Neural crest cell (in vitro differentiated cells): Measurements from ENCODE around the gene MUC5AC. TPM values are rescaled to one million over a fixed set of nuclear protein-coding genes. Genes with fewer than 3 reads are reported as not detected.

Experiments used
- DNase-seq: peaks from one replicate; pipeline ENCODE4 v3.0.0; 2021; ENCODE audit warnings: low read depth, mixed read lengths, low spot score
- H3K27ac Mint-ChIP-seq: one replicate; pipeline ENCODE4 v1.8.0; 2021; ENCODE audit warnings: mild to moderate bottlenecking, mixed read lengths; ENCODE audit not compliant: unreplicated experiment
- H3K27me3 Mint-ChIP-seq: 2 replicates; pipeline ENCODE4 v1.8.0; 2021; ENCODE audit warnings: low read depth, mild to moderate bottlenecking, mixed read lengths
- H3K36me3 Mint-ChIP-seq: 2 replicates; pipeline ENCODE4 v1.8.0; 2021; ENCODE audit warnings: low read depth, mild to moderate bottlenecking, mixed read lengths
- H3K4me1 Mint-ChIP-seq: 2 replicates; pipeline ENCODE4 v1.8.0; 2021; ENCODE audit warnings: mixed read lengths
- H3K4me3 Mint-ChIP-seq: one replicate; pipeline ENCODE4 v1.8.0; 2021; ENCODE audit warnings: mild to moderate bottlenecking, mixed read lengths
- H3K9me3 Mint-ChIP-seq: 2 replicates; pipeline ENCODE4 v1.8.0; 2021; ENCODE audit warnings: mixed read lengths
- CTCF ChIP-seq: fragments of 200-600 bp; sonication (generic); conservative IDR thresholded peaks from 2 replicates; pipeline ENCODE4 v1.5.0; 2021; ENCODE audit warnings: antibody characterized with exemption, mild to moderate bottlenecking
- total RNA-seq: library from RNA; stranded (reverse); gene quantifications from 2 replicates; pipeline ENCODE4 v1.2.1, GENCODE V29; 2021

MUC5AC gene
- total RNA-seq, 1 donor from 2014 or later, result not detected

DNA sequence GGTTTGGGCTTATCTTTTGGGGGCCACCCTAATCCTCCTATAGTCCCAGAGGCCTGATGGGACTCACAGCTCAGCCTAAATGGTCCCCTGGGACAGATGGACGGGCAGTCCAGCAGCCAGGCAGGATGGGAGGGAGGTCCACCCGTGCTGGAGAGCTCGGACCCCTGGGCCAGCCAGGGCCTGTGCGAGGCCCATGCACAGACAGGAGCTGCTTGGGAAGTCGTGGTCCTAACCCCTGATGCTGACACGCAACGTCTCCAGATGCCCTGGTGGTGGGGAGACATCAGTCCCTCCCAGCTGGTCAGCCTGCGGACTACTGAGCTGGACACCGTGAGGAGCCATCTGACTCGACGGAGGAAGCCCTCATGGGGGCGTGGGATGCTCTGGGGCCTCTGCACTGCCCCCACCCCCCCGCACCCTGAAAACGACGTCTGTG, 31.2 kb upstream of the MUC5AC start:
- no peak overlapping the region for H3K27ac Mint-ChIP-seq
- no peak for TF ChIP-seq CTCF
- no peaks in the 10 kb centered on the region for H3K4me1 Mint-ChIP-seq
- no peak overlapping the region for H3K4me3 Mint-ChIP-seq
- no peak for DNase-seq
- peaks cover 9% of the 10 kb centered on the region for H3K9me3 Mint-ChIP-seq
- no peaks in the 10 kb centered on the region for H3K36me3 Mint-ChIP-seq
- H3K27me3 Mint-ChIP-seq, result peaks cover 12% of the 10 kb centered on the region

GRCh38 chr11:1126935-1127663, 30.7 kb upstream of the MUC5AC start:
- no peaks in the 10 kb centered on the region for H3K36me3 Mint-ChIP-seq
- TF ChIP-seq CTCF, result no peak
- peaks cover 12% of the 10 kb centered on the region for H3K27me3 Mint-ChIP-seq
- no peak for DNase-seq
- no peak overlapping the region for H3K27ac Mint-ChIP-seq
- H3K4me1 Mint-ChIP-seq, result no peaks in the 10 kb centered on the region
- H3K4me3 Mint-ChIP-seq, result no peak overlapping the region
- peaks cover 9% of the 10 kb centered on the region for H3K9me3 Mint-ChIP-seq

DNA sequence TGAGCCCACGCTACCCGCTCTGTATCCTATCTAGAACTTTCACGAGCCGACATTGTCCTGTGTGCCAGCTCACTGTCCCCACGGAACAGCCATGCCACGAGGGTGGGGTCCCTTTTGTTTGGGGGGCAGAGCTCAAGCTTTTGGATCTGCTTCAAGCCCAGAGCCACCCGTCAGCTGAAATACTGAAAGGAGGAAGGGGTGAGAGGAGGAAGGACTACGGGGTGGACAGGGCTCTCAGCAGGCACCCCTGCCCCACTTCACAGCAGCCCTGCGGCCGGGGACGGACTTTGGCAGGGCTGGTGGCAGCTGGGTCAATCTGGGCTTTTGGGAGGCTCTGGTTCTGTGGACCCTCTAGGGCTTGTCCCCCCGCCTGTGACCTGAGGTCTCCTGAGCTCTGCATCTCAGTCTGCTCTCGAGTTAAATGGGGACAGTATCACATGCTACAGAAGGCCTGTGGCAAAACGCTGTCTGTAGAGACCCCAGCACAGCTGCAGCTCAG, 30.0 kb upstream of the MUC5AC start:
- Mint-ChIP-seq H3K9me3 (peaks cover 9% of the 10 kb centered on the region), H3K27me3 (peaks cover 12% of the 10 kb centered on the region), H3K36me3 (no peaks in the 10 kb centered on the region), H3K4me1 (no peaks in the 10 kb centered on the region), H3K27ac (peak overlapping the region; percentile 91), H3K4me3 (no peak overlapping the region)
- no peak for TF ChIP-seq CTCF
- DNase-seq, result no peak

DNA sequence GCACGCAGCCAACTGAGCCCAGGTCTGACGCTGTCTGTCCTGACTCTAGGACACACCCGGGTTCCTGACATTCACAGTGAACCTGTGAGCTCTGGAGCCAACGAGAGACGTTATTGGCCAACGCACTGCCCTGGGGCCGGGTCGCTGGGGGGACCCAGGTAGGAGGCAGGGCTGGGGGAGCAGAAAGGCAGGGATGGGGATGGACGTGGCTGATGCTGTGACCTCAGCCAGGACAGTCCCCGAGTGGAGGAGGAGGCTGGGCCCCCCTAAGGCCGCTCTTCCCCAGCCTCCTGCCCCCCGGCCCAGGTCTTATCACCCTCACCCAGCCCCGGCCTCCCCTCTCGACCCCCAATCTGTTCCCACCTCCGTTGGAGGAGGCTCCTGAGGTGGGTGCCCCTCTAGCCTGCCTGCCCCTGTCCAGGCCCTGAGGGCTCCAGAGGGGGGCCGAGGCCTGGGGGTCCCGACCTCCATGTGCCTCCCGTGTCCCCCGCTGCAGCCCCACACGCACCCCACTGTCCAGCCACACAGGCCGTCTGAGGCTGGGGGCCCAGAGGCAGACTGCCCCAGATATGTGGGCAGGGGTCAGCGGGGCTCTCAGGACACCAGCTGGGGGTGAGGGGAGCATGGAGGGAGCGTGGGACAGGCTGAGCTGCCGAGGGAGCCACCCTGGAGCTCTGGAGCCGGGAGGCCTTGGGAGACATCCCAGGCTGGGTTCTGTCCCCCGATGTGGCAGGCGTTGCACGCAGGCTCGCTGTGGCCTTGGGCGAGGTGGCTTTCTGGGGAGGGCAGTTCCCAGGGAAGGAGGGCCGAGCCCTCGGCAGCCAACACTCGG, 29.2 kb upstream of the MUC5AC start:
- no peaks in the 10 kb centered on the region for H3K4me1 Mint-ChIP-seq
- TF ChIP-seq CTCF, result no peak
- H3K4me3 Mint-ChIP-seq, result no peak overlapping the region
- no peak for DNase-seq
- no peaks in the 10 kb centered on the region for H3K36me3 Mint-ChIP-seq
- peak overlapping the region; percentile 67 for H3K27ac Mint-ChIP-seq
- peaks cover 9% of the 10 kb centered on the region for H3K9me3 Mint-ChIP-seq
- peaks cover 6% of the 10 kb centered on the region for H3K27me3 Mint-ChIP-seq

GRCh38 chr11:1129143-1129610, 28.6 kb upstream of the MUC5AC start:
- peaks cover 14% of the 10 kb centered on the region for H3K9me3 Mint-ChIP-seq
- H3K27ac Mint-ChIP-seq, result no peak overlapping the region
- H3K4me1 Mint-ChIP-seq, result no peaks in the 10 kb centered on the region
- TF ChIP-seq CTCF, result no peak
- H3K4me3 Mint-ChIP-seq, result no peak overlapping the region
- peaks cover 2% of the 10 kb centered on the region for H3K36me3 Mint-ChIP-seq
- H3K27me3 Mint-ChIP-seq, result peaks cover 4% of the 10 kb centered on the region
- no peak for DNase-seq
